Measurements from ENCODE around the gene SCARB1.

DNA sequence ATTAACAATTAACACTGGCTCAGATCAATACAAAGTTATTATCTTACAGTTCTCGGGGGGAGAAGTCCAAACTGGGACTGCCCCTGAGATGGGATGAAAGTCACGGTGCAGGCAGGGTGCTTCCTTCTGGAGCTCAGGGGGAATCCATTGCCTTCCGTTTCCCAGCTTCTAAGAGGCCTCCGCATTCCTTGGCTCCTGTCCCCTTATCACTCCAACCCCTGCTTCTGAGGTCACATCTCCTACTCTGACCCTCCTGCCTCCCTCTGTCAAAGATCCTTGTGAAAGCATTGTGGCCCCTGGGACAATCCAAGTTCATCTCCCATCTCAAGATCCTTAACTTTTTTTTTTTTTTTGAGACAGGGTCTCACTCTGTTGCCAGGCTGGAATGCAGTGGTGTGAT lies 30.8 kb downstream of the SCARB1 start:
- TF ChIP-seq CTCF (IDR thresholded peaks at IDR 0.05; ENCODE audit: insufficient read depth, low read depth, low read length) = no peak
- TF ChIP-seq EZH2 (IDR thresholded peaks at IDR 0.05; ENCODE audit: insufficient read depth, low read length) = no peak

Data from astrocyte (in vitro differentiated cells and primary cell).